Uterus (tissue), 4 donors: ENCODE results near the gene MICAL2. TPM values are rescaled to one million over a fixed set of nuclear protein-coding genes. Genes with fewer than 3 reads are reported as not detected.

ENCODE experiments used
- DNase-seq, 2 donors: peaks; one replicate each; pipeline ENCODE4 v3.0.0-alpha.2; 2019 to 2020
- H3K27ac ChIP-seq, 2 donors: fragments of 200-600 bp; sonication (generic); 1 replicate in 1 of 2; 2 replicates in 1 of 2; pipeline ENCODE4 v1.5.1; 2016 to 2018
- H3K27me3 ChIP-seq, 2 donors: fragments of 200-600 bp; sonication (generic); one replicate each; pipeline ENCODE4 v1.5.1; 2018 to 2019; ENCODE audit warnings: control low read depth in 1 of 2
- H3K36me3 ChIP-seq, 2 donors: fragments of 200-600 bp; sonication (generic); one replicate each; pipeline ENCODE4 v1.5.1; 2019; ENCODE audit warnings: control low read depth in 1 of 2
- H3K4me1 ChIP-seq, 2 donors: fragments of 200-600 bp; sonication (generic); one replicate each; pipeline ENCODE4 v1.5.1; 2018 to 2019; ENCODE audit warnings: control low read depth in 1 of 2
- H3K4me3 ChIP-seq, 2 donors: fragments of 200-600 bp; sonication (generic); 1 replicate in 1 of 2; 2 replicates in 1 of 2; pipeline ENCODE4 v1.5.1; 2018 to 2019; ENCODE audit warnings: mild to moderate bottlenecking in 1 of 2
- H3K9me3 ChIP-seq, 2 donors: fragments of 200-600 bp; sonication (generic); one replicate each; pipeline ENCODE4 v1.5.1; 2019; ENCODE audit warnings: control low read depth in 1 of 2
- CTCF ChIP-seq, 4 experiments: fragments of 200-600 bp in 2 of 4; fragments of 450-650 bp in 2 of 4; sonication (generic) in 2 of 4; IDR thresholded peaks; one replicate each; pipeline ENCODE4 v1.5.1; 2016 to 2019; ENCODE audit warnings: antibody characterized with exemption in 4 of 4, mild to moderate bottlenecking in 2 of 4, moderate library complexity in 1 of 4
- POLR2A ChIP-seq, 2 donors: fragments of 450-650 bp; IDR thresholded peaks; one replicate each; pipeline ENCODE4 v1.6.1; 2016; ENCODE audit warnings: antibody characterized with exemption in 2 of 2, mild to moderate bottlenecking in 1 of 2, moderate library complexity in 1 of 2
- intact Hi-C: fragments of 100-400 bp; cut with DNase I; formaldehyde crosslinking; loops from one replicate; pipeline ENCODE4 v1.15.1; 2023; ENCODE audit warnings: low total_unique reads
- total RNA-seq, 4 donors: library from RNA; depleted of rRNA in 3 of 4; stranded (reverse); fragments of >200 nt in 3 of 4; gene quantifications; one replicate each; pipeline versions ENCODE4 v1.1.0 to v1.2.4, GENCODE V29; 2014 to 2023
- donor health status: DM: yes; HTN: yes; CAD: no.

Gene MICAL2
- total RNA-seq, 4 donors from 2014 or later = 29.6 to 139 (median 53.1) TPM

GRCh38 chr11:12069066-12069676 is 41.2 kb upstream of the MICAL2 start:
- intact Hi-C loops = no loop called here
- Histone ChIP-seq H3K27me3 (no peaks in the 10 kb centered on the region), H3K9me3 (no peaks in the 10 kb centered on the region), H3K36me3 (no peaks in the 10 kb centered on the region), H3K4me3 (no peak overlapping the region), H3K27ac (peak overlapping the region in 1 of 2 donors; percentile 18), H3K4me1 (peaks cover 0 to 8% of the 10 kb centered on the region in 2 donors)
- TF ChIP-seq POLR2A (IDR thresholded peaks at IDR 0.05) (no peak), CTCF (IDR thresholded peaks at IDR 0.05) (no peak)
- DNase-seq = no peak

DNA sequence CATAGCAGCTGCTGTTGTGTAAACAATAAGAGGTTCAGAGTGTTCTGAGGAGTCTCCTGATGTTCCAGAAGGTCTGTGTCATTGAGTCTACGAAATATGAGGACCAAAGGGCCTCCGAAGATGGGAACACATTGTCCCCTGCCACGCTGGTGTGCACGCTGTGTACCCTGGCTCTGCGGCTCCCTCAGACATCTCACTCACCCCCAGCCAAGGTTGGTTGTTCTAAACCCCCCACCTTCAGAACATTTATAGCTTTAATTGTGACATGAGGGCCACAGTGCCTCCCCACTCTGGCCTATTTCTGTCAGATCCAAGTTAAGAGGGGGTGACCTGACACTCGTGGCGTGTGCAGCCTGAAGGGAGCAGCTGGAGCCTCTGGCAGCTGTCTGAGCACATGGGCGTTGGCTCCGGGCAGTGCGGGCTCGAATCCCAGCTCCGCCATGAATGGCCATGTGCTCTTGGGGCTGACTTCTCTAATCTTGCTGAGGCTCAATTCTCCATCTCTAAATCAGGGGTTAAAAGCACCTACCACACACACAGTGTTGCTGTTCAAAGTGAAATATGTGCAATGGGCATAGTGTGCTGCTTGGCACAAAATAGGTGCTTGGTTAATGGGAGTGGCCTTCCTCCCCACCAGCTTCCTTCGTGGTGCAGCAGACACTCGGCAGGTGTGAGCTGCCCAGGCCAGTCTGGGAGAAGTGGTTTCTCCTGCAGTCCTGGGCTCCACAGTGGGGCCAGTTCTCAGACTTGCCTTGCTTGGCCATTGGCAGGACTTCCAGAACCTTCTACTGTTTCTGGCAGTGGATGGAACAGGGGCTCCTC is 39.7 kb upstream of the MICAL2 start:
- Histone ChIP-seq H3K27ac (peak overlapping the region in 1 of 2 donors; percentile 11), H3K27me3 (no peaks in the 10 kb centered on the region), H3K4me1 (peaks cover 0 to 8% of the 10 kb centered on the region in 2 donors), H3K4me3 (no peak overlapping the region), H3K9me3 (no peaks in the 10 kb centered on the region), H3K36me3 (no peaks in the 10 kb centered on the region)
- intact Hi-C loops = no loop called here
- TF ChIP-seq CTCF (IDR thresholded peaks at IDR 0.05) (no peak), POLR2A (IDR thresholded peaks at IDR 0.05) (no peak)
- DNase-seq = no peak

GRCh38 chr11:12071574-12071973 is 38.8 kb upstream of the MICAL2 start:
- Histone ChIP-seq H3K27ac (no peak overlapping the region), H3K27me3 (no peaks in the 10 kb centered on the region), H3K4me3 (no peak overlapping the region), H3K9me3 (no peaks in the 10 kb centered on the region), H3K4me1 (peaks cover 0 to 8% of the 10 kb centered on the region in 2 donors), H3K36me3 (no peaks in the 10 kb centered on the region)
- TF ChIP-seq CTCF (IDR thresholded peaks at IDR 0.05) = no peak
- no peak for TF ChIP-seq POLR2A (IDR thresholded peaks at IDR 0.05)
- DNase-seq = no peak
- intact Hi-C loops = no loop called here

DNA sequence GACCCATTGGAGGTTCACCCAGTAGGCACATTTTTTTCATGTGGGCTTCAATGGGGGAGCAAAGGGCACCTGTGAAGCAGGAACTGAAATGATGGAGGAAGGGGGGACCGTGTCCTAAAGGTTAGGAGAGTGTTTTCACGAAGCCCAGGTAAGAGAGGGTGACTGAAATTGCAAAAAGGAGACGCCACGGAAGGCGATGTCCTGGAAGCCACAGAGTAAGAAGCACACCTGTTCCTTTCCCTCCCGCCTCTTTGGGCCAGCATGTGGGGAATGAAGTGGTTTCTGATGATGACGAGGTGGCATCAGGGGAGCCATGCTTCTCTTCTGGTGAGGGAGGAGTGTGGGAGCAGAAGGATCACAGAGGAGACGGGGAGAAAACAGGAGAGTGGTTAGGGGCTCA is 37.0 kb upstream of the MICAL2 start:
- Histone ChIP-seq H3K36me3 (no peaks in the 10 kb centered on the region), H3K4me3 (no peak overlapping the region), H3K4me1 (no peaks in the 10 kb centered on the region), H3K9me3 (no peaks in the 10 kb centered on the region), H3K27ac (no peak overlapping the region), H3K27me3 (no peaks in the 10 kb centered on the region)
- DNase-seq = no peak
- TF ChIP-seq POLR2A (IDR thresholded peaks at IDR 0.05) (no peak), CTCF (IDR thresholded peaks at IDR 0.05) (no peak)
- intact Hi-C loops = no loop called here

DNA sequence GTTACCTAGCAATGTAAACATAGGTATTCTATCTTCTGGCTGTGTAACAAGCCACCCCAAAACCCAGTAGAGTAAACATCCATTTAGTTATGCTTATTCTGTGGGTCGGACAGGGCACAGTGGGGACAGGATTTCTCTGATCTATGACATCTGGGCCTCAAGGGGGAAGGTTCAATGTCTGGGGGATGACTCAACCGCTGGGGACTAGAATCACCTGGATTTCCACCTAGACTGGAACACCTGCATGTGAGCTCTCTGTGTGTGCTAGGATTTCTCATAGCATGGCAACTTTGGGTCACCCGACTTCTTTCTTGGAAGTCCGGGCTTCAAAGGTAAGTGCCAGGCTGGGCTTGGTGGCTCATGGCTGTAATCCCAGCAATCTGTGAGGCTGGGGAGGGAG is 36.5 kb upstream of the MICAL2 start:
- Histone ChIP-seq H3K27me3 (no peaks in the 10 kb centered on the region), H3K4me1 (no peaks in the 10 kb centered on the region), H3K36me3 (no peaks in the 10 kb centered on the region), H3K27ac (no peak overlapping the region), H3K9me3 (no peaks in the 10 kb centered on the region), H3K4me3 (no peak overlapping the region)
- no peak for DNase-seq
- intact Hi-C loops = no loop called here
- TF ChIP-seq POLR2A (IDR thresholded peaks at IDR 0.05) (no peak), CTCF (IDR thresholded peaks at IDR 0.05) (no peak)
